Osteoblast (primary cell): ENCODE results near the gene PTMS. TPM values are rescaled to one million over a fixed set of nuclear protein-coding genes. Genes with fewer than 3 reads are reported as not detected.
"Not testable (repeated sequence)": the region's sequence is repeated elsewhere in the genome, so short reads cannot be mapped to it uniquely, and the experiment has no call there.

Source experiments
- DNase-seq: peaks from one replicate; pipeline ENCODE4 v3.0.0; 2011; ENCODE audit warnings: low spot score, mixed read lengths; ENCODE audit not compliant: insufficient read length; ENCODE audit errors: missing footprints
- H2AFZ ChIP-seq: 2 replicates; pipeline ENCODE4 v1.6.0; 2011; ENCODE audit warnings: mild to moderate bottlenecking, low read length
- H3K27ac ChIP-seq: 2 replicates; pipeline ENCODE4 v1.5.1; 2011; ENCODE audit warnings: mild to moderate bottlenecking, low read depth, low read length, moderate library complexity
- H3K27me3 ChIP-seq: 2 replicates; pipeline ENCODE4 v1.6.0; 2012; ENCODE audit warnings: mild to moderate bottlenecking, control low read depth, inconsistent platforms, low read length, moderate library complexity; ENCODE audit not compliant: insufficient read depth
- H3K36me3 ChIP-seq: 2 replicates; pipeline ENCODE4 v1.5.1; 2011; ENCODE audit warnings: mild to moderate bottlenecking, low read length, control low read depth, moderate library complexity; ENCODE audit not compliant: insufficient read depth
- H3K4me1 ChIP-seq: 2 replicates; pipeline ENCODE4 v1.5.1; 2011; ENCODE audit warnings: mild to moderate bottlenecking, low read length, control low read depth, moderate library complexity; ENCODE audit not compliant: insufficient read depth
- H3K4me2 ChIP-seq: 2 replicates; pipeline ENCODE4 v1.6.0; 2011; ENCODE audit warnings: mild to moderate bottlenecking, low read length; ENCODE audit not compliant: insufficient read depth
- H3K4me3 ChIP-seq: fragments of 200-600 bp; sonication (generic); 3 replicates; pipeline ENCODE4 v1.5.1; 2012; ENCODE audit warnings: mild to moderate bottlenecking, low read length, inconsistent platforms; ENCODE audit not compliant: insufficient read depth
- H3K79me2 ChIP-seq: 2 replicates; pipeline ENCODE4 v1.6.0; 2012; ENCODE audit warnings: mild to moderate bottlenecking, low read length, control low read depth, inconsistent platforms; ENCODE audit not compliant: insufficient read depth
- H3K9me3 ChIP-seq: 2 replicates; pipeline ENCODE4 v1.5.1; 2011; ENCODE audit warnings: low read depth, low read length, control low read depth
- H4K20me1 ChIP-seq: 2 replicates; pipeline ENCODE4 v1.6.0; 2012; ENCODE audit warnings: mild to moderate bottlenecking, low read length, control low read depth; ENCODE audit not compliant: insufficient read depth
- CTCF ChIP-seq: IDR thresholded peaks from 2 replicates; pipeline ENCODE4 v1.5.1; 2011; ENCODE audit warnings: mild to moderate bottlenecking, low read depth, low read length, moderate library complexity; ENCODE audit errors: extremely low read depth
- total RNA-seq: library from RNA; depleted of rRNA; stranded (reverse); fragments of >200 nt; gene quantifications from 2 replicates; pipeline ENCODE4 v1.2.3, GENCODE V29; 2012

The PTMS gene
- total RNA-seq, 1 donor, result 72.7 TPM

- Histone ChIP-seq H2AFZ (no peak overlapping the region), H3K9me3 (no peaks in the 10 kb centered on the region), H4K20me1 (no peaks in the 10 kb centered on the region), H3K27me3 (no peaks in the 10 kb centered on the region), H3K36me3 (peaks cover 16% of the 10 kb centered on the region), H3K79me2 (no peaks in the 10 kb centered on the region), H3K27ac (no peak overlapping the region), H3K4me2 (no peak overlapping the region), H3K4me1 (peaks cover 11% of the 10 kb centered on the region), H3K4me3 (no peak overlapping the region)
- no peak for TF ChIP-seq CTCF
- no peak for DNase-seq
Observed at GRCh38 chr12:6736754-6737153, 29.4 kb upstream of the PTMS start.

GRCh38 chr12:6742080-6742479, 24.1 kb upstream of the PTMS start:
- H3K4me1 ChIP-seq, H3K4me2 ChIP-seq, DNase-seq, H3K4me3 ChIP-seq, H2AFZ ChIP-seq, H3K27me3 ChIP-seq, H3K79me2 ChIP-seq, H4K20me1 ChIP-seq, H3K27ac ChIP-seq, H3K9me3 ChIP-seq: not testable (repeated sequence)
- peaks cover 18% of the 10 kb centered on the region for H3K36me3 ChIP-seq

DNA sequence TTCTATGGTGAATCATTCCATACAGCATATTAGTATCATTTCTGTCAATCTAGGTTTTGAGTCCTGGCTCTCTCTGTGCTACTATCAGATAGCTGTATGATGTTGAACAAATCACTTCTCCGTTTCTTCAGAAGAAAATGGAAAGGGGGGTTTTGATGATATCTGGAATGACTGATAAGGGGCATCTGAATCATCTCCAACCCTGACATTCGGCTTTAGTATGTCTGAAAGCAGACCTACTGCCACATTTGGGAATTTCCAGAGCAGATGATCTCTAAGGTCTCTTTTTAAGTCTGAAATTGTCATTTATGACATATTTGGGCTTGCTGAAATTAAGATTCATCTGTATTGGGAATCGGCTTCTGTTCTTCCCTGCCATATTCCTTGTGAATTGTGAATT, 23.3 kb upstream of the PTMS start:
- no peaks in the 10 kb centered on the region for H3K79me2 ChIP-seq
- H3K4me3 ChIP-seq, result no peak overlapping the region
- no peak for TF ChIP-seq CTCF
- no peaks in the 10 kb centered on the region for H3K9me3 ChIP-seq
- peaks cover under 1% of the 10 kb centered on the region for H4K20me1 ChIP-seq
- H3K4me2 ChIP-seq, result no peak overlapping the region
- no peaks in the 10 kb centered on the region for H3K27me3 ChIP-seq
- no peak for DNase-seq
- no peak overlapping the region for H3K27ac ChIP-seq
- H3K36me3 ChIP-seq, result peaks cover 26% of the 10 kb centered on the region
- H3K4me1 ChIP-seq, result no peaks in the 10 kb centered on the region
- H2AFZ ChIP-seq, result no peak overlapping the region

- H3K79me2 ChIP-seq, H3K27me3 ChIP-seq: not testable (repeated sequence)
- peaks cover 30% of the 10 kb centered on the region for H3K36me3 ChIP-seq
Observed at GRCh38 chr12:6743300-6743699, 22.9 kb upstream of the PTMS start.

DNA sequence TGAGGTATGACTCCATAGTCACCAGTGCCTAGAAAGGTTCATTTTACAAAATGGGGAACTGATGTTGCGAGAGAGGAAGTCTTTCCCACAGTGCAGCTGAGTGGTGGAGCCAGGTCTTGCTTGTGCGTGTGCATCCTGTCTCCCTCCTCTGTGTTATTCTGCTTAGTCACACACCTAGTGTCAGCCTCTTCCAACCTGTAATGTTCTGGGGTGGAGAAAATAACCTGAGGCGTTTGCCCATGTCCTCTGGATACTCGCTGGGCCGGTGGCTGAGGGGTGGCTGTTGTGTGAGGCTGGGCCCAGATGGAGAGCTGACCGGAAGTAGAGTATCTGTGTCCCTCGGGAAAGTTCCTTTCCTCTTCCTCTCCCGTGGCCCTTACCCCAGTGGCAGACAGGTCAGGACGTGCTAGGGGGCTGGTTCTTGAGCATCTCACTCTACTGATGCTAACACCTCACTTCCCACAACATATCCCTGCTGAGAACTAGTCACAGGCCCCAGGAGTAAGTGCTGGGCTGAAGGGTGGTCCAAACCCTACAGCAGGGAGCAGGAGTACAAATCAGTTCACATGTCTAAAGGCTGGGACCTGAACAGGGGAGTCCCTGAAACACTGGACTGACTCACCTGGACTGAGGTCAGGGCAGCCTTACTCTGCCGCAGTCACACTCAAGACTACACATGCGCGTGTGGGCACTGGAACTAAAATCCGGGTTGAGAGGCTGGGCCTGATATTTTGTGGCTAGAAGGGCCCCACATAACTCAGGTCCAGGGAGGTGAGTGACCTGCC, 20.2 kb upstream of the PTMS start:
- DNase-seq, result no peak

More at GRCh38 chr12:6743300-6743699, 22.9 kb upstream of the PTMS start:
- not testable (repeated sequence) for DNase-seq, H2AFZ ChIP-seq, H3K4me1 ChIP-seq, H3K4me3 ChIP-seq, H3K27ac ChIP-seq, H3K9me3 ChIP-seq, H3K4me2 ChIP-seq, H4K20me1 ChIP-seq

More for the DNA sequence above, 20.2 kb upstream of the PTMS start:
- Histone ChIP-seq H3K79me2 (peaks cover 14% of the 10 kb centered on the region), H3K36me3 (peaks cover 56% of the 10 kb centered on the region), H3K4me3 (no peak overlapping the region), H3K4me2 (no peak overlapping the region), H2AFZ (no peak overlapping the region), H3K27ac (no peak overlapping the region), H3K4me1 (peaks cover 3% of the 10 kb centered on the region), H4K20me1 (peaks cover 24% of the 10 kb centered on the region), H3K9me3 (no peaks in the 10 kb centered on the region), H3K27me3 (no peaks in the 10 kb centered on the region)
- TF ChIP-seq CTCF, result no peak
